ENCODE results near the gene CDC42EP1.
"Not testable (repeated sequence)": the region's sequence is repeated elsewhere in the genome, so short reads cannot be mapped to it uniquely, and the experiment has no call there.

Gene CDC42EP1, protein sequence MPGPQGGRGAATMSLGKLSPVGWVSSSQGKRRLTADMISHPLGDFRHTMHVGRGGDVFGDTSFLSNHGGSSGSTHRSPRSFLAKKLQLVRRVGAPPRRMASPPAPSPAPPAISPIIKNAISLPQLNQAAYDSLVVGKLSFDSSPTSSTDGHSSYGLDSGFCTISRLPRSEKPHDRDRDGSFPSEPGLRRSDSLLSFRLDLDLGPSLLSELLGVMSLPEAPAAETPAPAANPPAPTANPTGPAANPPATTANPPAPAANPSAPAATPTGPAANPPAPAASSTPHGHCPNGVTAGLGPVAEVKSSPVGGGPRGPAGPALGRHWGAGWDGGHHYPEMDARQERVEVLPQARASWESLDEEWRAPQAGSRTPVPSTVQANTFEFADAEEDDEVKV

DNA sequence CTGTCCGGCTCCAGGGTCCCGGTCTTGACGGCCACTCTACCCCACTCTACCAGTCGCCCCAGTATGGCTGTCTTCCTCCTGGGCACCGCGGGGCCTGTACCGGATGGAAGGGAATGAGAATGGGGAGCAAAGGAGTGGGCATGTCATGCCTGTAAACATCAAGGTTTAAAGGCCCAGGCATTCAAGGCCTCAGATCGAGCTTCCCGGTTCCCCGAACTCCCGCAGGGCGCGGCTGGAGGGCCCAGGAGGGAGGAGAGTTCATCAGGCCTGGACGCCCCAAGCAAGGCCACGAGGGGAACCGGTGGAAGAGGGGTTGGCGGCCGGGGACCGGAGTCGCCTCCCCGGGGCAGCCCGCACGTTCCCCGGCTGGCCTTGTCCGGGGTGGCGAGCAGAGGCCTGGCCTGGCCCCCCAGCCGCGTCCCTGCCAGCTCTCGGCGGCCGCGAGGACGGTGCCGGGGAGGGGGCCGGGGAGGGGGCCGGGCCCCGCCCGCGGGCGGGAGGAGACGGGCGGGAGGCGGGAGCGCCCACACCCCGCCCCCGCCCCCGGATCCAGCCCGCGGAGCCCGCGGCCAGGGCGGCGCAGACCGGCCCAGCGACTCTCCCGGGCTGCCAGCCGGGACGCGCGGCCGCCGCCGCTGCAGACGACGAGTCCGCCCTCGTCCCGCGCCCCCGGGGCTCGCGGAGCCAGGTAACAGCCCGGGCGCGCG, at the start of gene CDC42EP1:
CDC42EP1 (plus strand) TSS at position 580 of the 707 bp plus-strand sequence. CDS start 5,870 bp downstream, outside the sequence.
- no peak for DNase-seq

DNA sequence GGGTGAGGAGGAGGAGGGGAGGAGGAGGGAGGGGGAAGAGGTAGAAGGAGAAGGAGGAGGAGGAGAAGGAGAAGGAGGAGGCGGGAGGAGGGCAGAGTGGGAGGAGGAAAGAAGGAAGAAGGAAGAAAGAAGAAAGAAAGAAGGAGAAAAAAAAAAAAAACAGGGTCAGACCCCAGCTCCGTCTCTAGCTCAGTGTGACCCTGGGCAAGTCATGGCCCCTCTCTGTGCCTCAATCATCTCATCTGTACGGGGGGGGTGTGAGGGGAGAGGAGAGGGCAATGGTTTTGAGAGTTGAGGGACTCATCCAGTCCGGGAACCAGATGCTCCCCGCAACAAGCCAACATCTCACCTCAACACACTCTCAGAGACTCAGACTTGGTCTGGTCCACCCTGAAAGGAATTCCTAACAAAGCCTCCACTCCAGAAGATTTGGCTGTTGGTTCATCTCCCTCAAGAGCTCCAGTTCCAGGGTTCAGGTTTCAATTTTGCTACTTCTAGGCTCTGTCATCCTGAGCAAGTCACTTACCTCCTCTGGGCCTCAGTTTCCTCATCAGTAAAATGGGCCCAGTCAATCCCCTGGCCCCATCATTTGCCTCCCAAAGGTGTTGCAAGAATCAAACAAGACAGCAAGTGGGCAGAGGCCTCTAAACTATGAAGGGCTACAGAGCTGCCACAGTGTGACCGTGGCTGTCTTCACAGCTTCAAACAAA, 48.7 kb upstream of the CDC42EP1 start:
- DNase-seq: no peak

DNA sequence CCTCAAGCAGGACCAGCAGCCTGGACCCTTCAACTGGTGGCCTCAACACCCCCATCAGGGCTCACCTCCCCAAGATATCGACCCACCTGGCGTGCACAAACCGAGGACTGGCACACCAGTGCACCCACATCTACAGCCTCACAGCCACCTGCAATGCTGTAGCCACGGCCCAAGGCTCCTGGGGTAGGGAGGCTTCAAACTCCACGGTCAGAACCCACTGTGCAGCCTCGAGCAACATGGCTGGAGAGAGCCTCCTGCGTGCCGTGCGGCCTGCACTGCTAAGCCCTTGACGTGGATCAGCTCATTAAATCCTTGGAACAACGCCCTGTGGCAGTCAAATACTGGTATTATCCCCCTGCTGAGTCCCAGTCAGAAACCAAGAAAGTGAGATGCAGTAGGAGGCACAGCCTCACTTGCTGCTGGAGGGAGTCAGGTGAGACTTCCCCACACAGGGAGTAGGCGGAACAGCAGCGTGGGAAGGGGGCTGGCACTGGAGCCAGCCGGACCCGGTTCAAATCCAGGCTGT, 45.7 kb upstream of the CDC42EP1 start:
- no peak for DNase-seq

DNA sequence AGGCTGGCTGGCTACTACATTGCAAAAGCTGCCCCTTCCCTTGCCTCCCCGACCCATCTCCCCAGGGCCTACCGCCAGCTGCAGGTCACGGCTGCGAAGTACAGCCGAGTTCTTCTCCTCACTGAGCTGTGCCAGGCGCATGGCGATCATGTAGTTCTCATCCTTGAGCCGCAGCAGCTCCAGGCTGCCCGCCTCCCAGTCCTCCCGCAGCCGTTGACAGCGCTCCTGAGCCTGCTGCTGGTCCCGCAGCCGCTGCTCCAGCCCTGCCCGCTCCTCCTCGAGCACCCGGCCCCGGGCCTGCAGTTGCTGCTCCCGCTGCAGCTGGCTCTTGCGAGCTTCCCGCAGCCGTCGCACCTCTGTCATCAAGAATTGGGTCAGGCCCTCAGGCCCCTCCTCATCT, 44.4 kb upstream of the CDC42EP1 start:
- no peak for DNase-seq

DNA sequence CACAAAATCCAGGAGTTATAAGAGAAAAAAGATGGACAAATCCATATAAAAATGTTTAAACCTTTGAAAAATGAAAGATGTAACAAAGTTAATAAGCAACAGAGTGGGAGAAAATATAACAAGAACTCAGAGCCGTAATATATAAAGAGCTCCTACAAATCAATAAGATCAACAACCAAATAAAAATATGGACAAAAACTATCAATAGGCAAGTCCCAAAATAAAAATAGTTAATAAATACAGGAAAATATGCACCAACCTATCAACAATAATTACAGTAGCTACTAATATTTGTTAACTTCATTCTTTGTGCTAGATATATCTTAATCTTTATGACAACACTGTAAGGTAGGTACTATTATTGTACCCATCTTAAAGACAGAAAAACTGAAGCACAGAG, 43.8 kb upstream of the CDC42EP1 start:
- DNase-seq: no peak

DNA sequence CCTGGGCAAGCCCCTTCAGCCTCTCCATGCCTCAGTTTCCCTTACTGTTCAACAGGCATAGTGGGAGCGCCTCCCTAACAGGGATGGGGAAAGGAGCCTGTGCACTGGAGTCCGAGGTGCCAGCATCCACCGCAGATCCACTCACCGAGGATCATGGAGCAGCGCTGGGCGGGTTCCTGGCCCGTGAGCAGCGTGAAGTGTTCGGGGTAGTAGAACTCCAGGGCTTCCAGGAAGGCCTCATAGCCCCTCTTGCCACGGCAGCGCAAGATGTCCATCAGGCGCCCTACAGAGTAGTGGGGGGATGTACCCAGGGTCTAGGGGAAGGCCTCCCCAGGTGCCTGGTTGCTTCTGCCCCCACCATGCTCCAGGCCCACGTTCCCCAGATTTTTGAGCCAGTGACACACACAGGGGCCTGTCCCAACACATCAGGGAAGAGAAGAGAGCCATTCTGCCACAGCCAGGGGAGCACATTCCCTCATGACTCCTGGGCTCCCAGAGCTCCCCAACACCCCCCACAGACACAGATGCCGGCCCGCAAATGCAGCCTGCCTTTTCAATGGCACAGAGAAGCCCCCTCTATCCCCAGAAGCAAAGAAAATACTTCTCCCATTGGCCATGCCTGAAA, 42.3 kb upstream of the CDC42EP1 start:
- DNase-seq: no peak

DNA sequence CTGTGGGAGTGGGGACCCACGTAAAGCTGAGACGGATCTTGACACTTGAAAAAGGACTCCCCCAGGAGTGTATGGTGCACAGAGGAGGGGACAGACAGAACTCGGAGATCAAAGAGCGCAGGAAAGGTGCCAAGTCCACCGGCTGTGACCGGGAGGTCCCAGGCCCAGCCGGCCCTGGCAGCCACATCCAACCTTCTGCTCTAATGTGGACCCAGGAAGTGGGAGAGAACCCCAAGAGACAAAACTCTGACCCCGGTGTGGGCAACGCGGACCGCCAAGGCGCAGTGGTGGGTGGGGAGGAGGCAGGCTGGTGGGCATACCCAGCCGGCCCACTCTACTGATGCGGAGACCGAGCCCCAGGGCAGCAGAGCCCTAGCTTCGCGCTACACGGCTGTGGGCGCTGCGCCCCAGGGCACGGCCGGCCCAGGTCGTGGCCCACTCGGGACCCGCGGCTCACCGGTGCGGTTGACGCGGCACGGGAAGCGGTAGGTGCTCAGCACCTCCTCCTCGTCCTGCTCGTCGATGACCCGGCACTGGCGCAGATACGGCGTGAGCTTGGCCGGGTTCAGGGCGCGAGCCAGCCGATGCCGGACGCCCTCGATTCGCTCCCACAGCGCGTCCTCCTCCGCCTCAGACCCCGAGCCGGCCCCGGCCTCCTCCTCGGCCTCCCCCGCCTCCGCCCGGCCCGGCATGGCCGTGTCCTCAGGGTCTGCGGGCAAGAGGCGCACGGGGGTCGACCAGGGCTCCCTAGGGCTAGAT, 41.6 kb upstream of the CDC42EP1 start:
- no peak for DNase-seq

DNA sequence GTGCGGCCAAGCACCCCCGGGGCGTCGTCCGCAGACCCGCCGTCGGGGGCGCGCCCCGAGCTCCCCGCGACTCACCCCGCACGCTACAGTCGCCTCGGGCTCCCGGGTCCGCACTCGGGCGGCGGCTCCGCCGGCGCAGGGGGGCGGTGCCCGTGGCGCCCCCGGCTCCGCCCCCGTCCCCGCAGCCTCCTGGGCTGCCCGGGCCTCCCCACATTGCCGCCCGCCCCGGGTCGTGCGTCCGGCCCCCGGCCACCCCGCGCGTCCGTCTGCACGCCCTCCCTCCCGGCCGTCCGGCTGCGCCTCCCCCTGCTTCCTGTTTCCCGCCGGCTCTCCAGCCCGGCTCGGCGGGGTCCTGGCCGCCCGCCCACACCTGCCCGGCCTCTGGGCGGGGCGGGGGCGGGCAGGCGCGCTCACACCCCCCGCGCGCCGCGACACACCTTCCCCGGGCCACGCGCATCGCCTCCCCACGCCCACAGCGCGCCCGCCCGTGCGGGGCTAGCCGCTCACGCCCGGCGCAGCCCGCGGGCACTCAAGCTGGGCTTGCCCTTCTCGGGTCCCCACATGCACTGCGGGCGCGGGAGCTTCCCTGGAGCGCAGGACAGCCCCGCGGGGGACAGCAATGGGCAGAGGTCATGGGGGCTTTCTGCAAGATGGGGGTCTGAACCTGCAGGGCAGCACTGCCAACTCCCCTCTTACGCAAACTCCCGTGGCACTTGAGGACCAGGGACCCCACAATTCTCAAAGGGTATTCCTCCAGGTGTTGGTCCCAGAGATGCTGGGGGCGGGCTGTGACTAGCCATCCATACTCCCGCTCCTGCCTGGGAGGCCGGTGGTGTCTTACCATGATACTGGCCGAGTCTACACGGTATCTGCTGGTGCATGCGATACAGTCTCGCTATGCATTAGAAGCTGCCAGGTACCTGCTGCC, 40.7 kb upstream of the CDC42EP1 start, which contains the start of gene CARD10:
CARD10 (minus strand) TSS at position 148 of the 928 bp plus-strand sequence. CDS start 215 bp downstream, outside the sequence.
- no peak for DNase-seq

DNA sequence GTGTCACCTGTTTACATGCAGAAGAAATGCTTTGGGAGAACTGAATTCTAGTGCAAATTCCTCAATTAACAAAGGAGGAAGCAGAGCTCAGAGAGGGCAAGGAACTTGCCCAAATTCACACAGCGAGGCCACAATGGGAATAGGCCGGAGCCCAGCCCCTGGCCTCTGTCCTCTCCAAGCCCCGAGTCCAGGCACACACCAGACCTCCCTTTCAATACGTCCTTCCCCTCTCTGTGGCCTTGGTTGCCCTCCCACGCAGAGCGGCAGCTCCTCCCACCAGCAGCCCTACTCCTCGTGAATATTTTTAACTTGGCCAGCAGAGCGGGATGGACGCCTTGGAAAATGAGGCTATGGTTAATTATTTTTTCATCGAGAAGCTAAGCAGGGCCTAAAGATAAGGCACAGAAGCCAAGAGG, 39.5 kb upstream of the CDC42EP1 start:
- no peak for DNase-seq

DNA sequence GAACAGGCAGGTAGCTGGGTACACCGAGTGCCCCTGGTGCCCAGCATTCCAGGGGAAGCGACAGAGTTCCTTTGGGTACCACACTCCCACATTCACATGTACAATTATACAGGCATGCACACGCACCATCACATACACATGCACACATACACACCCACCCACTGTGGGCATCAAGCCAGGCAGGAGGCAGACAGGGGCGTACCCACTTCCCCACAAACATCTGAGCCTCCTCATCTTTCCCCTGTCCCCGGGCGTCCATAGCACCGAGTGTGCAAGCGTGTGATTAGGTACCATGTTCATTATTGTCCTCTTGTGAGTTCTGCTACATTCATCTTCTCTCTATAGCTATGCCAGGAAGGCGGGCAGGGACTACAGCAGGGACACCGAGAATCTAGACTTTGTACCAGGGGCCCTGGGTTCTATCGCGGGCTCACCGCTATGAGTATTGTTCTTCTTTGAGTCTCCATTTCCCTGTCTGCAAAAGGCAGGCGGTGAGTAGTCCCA, 39.0 kb upstream of the CDC42EP1 start:
- DNase-seq: no peak

DNA sequence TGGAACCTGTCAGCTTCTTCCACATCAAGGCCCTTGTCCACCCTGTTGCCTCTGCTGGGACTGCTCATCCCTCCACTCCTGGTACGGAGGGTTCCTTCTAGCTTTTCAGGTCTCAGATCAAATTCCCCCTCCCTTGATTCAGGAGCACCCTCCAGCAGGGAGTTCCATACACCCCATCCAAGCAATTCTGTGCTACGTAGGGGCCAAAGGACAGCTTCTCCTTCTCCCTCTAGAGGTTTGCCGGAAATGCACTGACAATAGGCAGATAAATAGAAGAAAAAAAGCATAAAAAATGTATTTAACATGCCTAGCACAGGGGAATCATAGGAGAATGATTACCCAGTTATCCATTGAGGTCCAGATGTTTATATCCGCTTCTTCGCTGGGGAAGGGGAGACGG, 37.8 kb upstream of the CDC42EP1 start:
- no peak for DNase-seq

DNA sequence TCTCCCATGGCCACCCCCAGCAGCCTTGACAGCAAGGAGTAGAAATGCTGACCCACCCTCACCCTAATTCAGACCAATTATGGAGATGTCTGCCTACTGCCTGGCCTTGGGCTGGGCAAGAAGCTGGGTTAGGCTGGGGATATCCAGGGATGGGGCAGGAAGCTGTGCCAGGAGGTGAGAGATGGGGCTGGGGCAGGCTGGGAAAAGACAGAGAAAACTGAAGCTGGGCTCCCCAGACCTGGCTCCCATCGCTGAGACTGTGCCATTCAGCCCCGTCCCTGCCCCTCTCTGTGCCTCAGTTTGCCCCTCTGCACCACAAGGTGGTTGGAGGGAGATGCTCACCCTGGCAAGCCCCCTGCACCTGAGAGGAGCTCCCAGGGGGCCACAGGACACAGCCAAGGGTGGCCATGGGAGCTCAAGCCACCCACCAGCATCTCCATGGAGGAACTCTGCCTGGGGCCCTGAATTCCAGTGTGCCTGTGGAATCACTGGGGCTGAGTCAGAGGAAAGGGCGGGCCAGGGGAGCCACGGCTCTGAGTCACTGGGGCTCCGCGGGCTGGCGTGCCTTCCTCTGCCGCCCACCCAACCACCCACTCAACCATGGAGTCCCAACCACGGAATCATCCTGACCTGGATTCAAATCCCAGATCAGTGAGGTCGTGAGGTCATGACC, 35.1 kb upstream of the CDC42EP1 start:
- DNase-seq: no peak

DNA sequence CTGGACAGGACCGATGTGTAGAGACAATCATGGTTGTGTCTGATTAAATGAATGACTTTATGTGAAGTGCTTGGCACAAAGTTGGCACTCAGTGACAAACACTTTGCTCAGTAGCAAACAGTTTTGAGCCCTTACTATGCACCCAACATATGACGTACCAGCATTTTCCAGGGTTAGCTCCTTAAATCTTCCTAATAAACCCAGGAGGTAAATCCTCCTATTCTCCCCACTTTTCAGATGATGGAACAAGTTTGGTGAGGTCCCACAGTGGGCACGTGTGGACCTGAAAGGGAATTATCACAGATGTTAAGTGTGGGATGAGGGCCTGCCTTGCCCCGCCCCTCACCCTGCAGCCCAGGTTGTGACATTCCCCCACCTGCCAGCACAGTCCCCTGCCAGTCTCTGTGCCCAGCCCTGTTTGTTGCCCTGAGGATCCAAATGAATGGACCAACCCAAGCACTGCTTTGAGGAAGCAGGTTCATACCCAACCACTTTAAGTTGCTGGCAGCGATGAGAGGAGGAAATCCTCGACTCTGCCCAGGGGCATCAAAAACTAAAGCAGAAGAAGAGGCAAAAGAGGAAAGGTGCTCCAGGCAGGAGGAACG, 34.4 kb upstream of the CDC42EP1 start:
- DNase-seq: no peak

DNA sequence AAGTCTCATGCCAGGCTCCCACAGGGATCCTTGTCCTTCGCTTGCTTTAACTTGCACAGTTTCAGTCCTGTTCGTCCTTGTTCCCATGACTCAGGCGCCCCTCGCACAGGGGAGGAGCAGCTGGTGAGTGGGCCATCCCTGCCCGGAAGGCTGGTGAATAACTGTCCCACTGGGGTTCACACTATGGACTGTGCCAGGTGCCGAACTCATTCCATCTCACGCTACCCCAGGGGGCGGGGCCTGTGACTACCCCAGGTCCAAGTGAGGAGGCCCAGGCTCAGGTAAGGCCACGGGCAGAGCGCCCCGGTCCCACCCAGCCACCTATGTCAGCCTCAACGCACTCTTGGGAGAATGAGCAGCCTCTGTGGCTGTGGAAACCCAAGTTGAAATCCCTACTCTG, 33.9 kb upstream of the CDC42EP1 start:
- DNase-seq: no peak

DNA sequence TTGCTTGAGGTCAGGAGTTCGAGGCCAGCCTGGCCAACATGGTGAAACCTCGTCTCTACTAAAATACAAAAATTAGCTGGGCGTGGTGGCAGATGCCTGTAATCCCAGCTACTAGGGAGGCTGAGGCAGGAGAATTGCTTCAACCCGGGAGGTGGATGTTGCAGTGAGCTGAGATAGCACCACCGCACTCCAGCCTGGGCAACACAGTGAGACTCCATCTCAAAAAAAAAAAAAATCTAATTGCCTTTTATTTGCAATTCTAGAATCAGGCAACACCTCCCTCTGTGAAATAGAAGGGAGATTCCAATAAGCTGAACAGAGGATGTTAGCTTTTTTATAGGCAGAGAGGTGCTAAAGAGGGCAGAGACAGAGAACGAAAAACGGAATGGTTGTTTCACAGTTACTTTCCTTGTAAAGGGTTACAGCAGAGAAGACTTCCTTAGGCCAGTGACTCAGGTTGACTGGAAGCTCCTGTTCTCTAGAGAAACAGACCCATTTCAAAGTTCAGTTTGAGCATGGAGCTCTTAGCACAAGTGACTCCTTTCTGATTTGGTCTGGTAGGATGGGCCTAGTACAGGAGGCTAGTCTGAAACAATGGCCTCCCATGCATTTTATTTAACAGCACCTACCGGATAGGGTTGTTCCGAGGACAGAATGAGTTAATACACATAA, 33.1 kb upstream of the CDC42EP1 start:
- DNase-seq: not testable (repeated sequence)

DNA sequence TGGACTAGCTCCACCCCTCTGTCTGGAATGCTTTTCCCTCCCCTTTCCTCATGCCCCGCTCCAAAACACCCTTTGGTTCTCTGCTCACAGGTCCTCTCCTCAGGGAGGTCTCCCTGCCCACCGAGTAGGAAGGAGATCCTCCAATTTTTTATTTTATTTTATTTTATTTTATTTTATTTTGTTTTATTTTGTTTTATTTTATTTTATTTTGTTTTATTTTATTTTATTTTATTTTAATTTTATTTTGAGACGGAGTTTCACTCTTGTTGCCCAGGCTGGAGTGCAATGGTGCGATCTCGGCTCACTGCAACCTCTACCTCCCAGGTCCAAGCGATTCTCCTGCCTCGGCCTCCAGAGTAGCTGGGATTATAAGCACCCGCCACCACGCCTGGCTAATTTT, 32.3 kb upstream of the CDC42EP1 start:
- DNase-seq: not testable (repeated sequence)

DNA sequence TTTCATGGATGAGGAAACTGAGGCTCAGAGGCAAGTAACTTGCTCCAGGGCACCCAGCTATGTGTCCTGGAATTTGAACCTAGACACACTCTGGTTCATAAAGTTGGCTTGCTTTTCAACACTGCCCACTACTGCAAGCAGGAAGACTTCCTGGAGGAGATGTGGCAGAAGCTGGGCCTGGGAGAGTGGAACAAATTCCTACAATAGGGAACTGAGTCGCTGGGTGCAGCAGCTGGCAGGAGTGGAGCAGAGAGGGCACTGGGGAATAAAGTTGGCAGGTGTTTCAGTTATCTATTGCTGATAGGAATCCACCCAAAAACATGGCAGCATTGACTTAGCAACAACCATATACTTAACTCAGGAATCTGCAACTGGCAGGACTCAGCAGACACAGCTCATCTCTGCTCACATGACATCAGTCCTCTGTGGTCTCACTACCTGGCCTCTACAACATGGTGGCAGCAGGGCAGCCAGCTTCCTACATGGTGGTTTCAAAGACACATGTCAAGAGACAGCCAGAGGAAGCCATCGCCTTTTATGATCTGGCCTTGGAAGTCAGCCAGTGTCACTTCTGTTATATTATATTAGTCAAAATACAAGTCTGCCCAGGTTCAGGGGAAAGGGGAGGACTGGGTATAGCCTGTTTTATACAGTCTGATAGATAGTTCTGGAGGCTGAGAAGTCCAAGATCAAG, 30.5 kb upstream of the CDC42EP1 start:
- DNase-seq: no peak

DNA sequence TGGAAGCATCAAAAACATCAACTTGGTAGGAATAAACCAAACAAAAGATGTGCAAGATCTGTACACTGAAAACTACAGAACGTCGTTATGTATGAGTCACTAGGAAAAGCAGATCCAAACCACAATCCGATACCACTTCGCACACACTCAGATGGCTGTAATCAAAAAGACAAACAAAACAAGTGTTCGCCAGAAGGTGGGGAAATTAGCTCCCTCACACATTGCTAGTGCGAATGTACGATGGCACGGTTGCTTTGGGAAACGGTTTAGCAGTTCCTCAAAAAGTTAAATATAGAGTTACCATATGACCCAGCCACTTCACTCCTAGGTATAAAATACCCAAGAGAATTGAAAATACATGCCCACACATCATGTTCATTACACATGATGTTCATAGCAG, 26.3 kb upstream of the CDC42EP1 start:
- DNase-seq: no peak

Data from activated CD4-positive, CD25-positive, alpha-beta regulatory T cell treated with anti-CD3 and anti-CD28 coated beads, Interleukin-2, amount 50 U/mL, for 72 hours (primary cell).